Measurements from ENCODE around the gene RABGAP1. TPM values are rescaled to one million over a fixed set of nuclear protein-coding genes. Genes with fewer than 3 reads are reported as not detected.

The RABGAP1 gene
- polyA plus RNA-seq, 1 donor from 2014 or later = 67.8 TPM

DNA sequence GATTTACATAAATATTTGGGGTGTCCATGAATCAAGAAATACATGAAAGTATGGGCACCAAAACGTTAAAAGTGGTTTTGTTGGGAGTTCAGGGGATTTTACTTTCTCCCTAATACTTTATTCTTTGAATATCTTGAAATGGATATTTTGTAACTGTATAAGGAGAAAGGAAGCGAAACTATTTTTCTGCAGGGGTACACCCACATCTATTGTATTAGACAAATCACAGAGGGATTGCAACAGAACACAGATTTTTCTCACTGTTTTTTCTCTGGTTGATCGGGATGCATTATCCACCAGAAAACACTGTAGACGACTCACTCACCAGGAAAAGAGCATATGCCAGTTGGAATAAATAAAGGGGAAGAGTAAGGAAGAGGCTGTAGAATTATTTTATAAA, 1.2 kb upstream of the RABGAP1 start:
- no peaks in the 10 kb centered on the region for H3K9me3 ChIP-seq (ENCODE audit: low read length)
- H3F3A ChIP-seq (ENCODE audit: insufficient read depth, low read length, poor library complexity, severe bottlenecking) = no peaks in the 10 kb centered on the region
- H3K4me2 ChIP-seq (ENCODE audit: low read length) = no peak overlapping the region
- no peak overlapping the region for H3K9ac ChIP-seq (ENCODE audit: low read length)
- no peaks in the 10 kb centered on the region for H3K36me3 ChIP-seq (ENCODE audit: insufficient read depth, low read length)
- no peaks in the 10 kb centered on the region for H3K9me2 ChIP-seq (ENCODE audit: insufficient read depth, low read length)
- no peaks in the 10 kb centered on the region for H4K20me1 ChIP-seq (ENCODE audit: insufficient read depth)
- H3K4me3 ChIP-seq (ENCODE audit: low read length) = no peak overlapping the region
- TF ChIP-seq, protein P1, sequence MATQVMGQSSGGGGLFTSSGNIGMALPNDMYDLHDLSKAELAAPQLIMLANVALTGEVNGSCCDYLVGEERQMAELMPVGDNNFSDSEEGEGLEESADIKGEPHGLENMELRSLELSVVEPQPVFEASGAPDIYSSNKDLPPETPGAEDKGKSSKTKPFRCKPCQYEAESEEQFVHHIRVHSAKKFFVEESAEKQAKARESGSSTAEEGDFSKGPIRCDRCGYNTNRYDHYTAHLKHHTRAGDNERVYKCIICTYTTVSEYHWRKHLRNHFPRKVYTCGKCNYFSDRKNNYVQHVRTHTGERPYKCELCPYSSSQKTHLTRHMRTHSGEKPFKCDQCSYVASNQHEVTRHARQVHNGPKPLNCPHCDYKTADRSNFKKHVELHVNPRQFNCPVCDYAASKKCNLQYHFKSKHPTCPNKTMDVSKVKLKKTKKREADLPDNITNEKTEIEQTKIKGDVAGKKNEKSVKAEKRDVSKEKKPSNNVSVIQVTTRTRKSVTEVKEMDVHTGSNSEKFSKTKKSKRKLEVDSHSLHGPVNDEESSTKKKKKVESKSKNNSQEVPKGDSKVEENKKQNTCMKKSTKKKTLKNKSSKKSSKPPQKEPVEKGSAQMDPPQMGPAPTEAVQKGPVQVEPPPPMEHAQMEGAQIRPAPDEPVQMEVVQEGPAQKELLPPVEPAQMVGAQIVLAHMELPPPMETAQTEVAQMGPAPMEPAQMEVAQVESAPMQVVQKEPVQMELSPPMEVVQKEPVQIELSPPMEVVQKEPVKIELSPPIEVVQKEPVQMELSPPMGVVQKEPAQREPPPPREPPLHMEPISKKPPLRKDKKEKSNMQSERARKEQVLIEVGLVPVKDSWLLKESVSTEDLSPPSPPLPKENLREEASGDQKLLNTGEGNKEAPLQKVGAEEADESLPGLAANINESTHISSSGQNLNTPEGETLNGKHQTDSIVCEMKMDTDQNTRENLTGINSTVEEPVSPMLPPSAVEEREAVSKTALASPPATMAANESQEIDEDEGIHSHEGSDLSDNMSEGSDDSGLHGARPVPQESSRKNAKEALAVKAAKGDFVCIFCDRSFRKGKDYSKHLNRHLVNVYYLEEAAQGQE (IDR thresholded peaks at IDR 0.05; ENCODE audit: borderline replicate concordance) = no peak
- no peak for TF ChIP-seq RAD21 (conservative IDR thresholded peaks at IDR 0.05)
- TF ChIP-seq SMC3 (conservative IDR thresholded peaks at IDR 0.05; ENCODE audit: poor library complexity) = no peak
- TF ChIP-seq TAF1 (IDR thresholded peaks at IDR 0.05; ENCODE audit: low read depth) = no peak
- TF ChIP-seq MXI1 (conservative IDR thresholded peaks at IDR 0.05; ENCODE audit: poor library complexity, severe bottlenecking) = no peak
- TF ChIP-seq POLR2AphosphoS5 (IDR thresholded peaks at IDR 0.05) = no peak
- TF ChIP-seq EZH2 (IDR thresholded peaks at IDR 0.05; ENCODE audit: borderline replicate concordance, insufficient read depth, low read length, poor library complexity, severe bottlenecking) = no peak
- no peak for TF ChIP-seq EP300 (conservative IDR thresholded peaks at IDR 0.05; ENCODE audit: poor library complexity, severe bottlenecking)
- TF ChIP-seq, protein P2, sequence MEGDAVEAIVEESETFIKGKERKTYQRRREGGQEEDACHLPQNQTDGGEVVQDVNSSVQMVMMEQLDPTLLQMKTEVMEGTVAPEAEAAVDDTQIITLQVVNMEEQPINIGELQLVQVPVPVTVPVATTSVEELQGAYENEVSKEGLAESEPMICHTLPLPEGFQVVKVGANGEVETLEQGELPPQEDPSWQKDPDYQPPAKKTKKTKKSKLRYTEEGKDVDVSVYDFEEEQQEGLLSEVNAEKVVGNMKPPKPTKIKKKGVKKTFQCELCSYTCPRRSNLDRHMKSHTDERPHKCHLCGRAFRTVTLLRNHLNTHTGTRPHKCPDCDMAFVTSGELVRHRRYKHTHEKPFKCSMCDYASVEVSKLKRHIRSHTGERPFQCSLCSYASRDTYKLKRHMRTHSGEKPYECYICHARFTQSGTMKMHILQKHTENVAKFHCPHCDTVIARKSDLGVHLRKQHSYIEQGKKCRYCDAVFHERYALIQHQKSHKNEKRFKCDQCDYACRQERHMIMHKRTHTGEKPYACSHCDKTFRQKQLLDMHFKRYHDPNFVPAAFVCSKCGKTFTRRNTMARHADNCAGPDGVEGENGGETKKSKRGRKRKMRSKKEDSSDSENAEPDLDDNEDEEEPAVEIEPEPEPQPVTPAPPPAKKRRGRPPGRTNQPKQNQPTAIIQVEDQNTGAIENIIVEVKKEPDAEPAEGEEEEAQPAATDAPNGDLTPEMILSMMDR (IDR thresholded peaks at IDR 0.05; ENCODE audit: poor library complexity, severe bottlenecking) = no peak
- H3K27me3 ChIP-seq (ENCODE audit: insufficient read depth, low read depth, low read length) = no peaks in the 10 kb centered on the region
- peaks cover 47% of the 10 kb centered on the region for H3K79me2 ChIP-seq (replicated peaks; ENCODE audit: insufficient read depth, low read length)
- H3K27ac ChIP-seq (ENCODE audit: low read length) = no peak overlapping the region
- no peak overlapping the region for H2AFZ ChIP-seq (ENCODE audit: low read depth, low read length)

DNA sequence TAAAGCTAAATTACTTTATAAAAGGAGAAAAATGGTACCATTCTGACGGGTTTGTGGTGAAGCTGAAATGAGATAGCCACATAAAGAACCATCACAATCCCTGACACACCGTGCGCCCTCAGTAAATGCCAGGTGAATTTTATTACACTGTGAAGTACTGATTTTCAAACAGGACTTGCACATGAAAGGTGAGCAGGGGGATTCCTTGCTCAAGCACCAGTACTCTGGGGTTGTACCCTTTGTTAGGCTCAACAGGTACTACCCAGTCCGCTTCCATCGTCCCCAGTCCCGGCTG, 419 bp upstream of the RABGAP1 start:
- TF ChIP-seq, protein P1 (IDR thresholded peaks at IDR 0.05; ENCODE audit: borderline replicate concordance) = no peak
- TF ChIP-seq SMC3 (conservative IDR thresholded peaks at IDR 0.05; ENCODE audit: poor library complexity) (no peak), TAF1 (IDR thresholded peaks at IDR 0.05; ENCODE audit: low read depth) (no peak), EZH2 (IDR thresholded peaks at IDR 0.05; ENCODE audit: borderline replicate concordance, insufficient read depth, low read length, poor library complexity, severe bottlenecking) (no peak), RAD21 (conservative IDR thresholded peaks at IDR 0.05) (no peak), POLR2AphosphoS5 (IDR thresholded peaks at IDR 0.05) (no peak), EP300 (conservative IDR thresholded peaks at IDR 0.05; ENCODE audit: poor library complexity, severe bottlenecking) (no peak), MXI1 (conservative IDR thresholded peaks at IDR 0.05; ENCODE audit: poor library complexity, severe bottlenecking) (no peak)
- TF ChIP-seq, protein P2 (IDR thresholded peaks at IDR 0.05; ENCODE audit: poor library complexity, severe bottlenecking) = no peak
- Histone ChIP-seq H3K79me2 (replicated peaks; ENCODE audit: insufficient read depth, low read length) (peaks cover 49% of the 10 kb centered on the region), H2AFZ (ENCODE audit: low read depth, low read length) (peak overlapping the region; percentile 96), H3K9me3 (ENCODE audit: low read length) (no peaks in the 10 kb centered on the region), H3K36me3 (ENCODE audit: insufficient read depth, low read length) (no peaks in the 10 kb centered on the region), H3K27me3 (ENCODE audit: insufficient read depth, low read depth, low read length) (no peaks in the 10 kb centered on the region), H4K20me1 (ENCODE audit: insufficient read depth) (no peaks in the 10 kb centered on the region), H3K9me2 (ENCODE audit: insufficient read depth, low read length) (no peaks in the 10 kb centered on the region), H3F3A (ENCODE audit: insufficient read depth, low read length, poor library complexity, severe bottlenecking) (no peaks in the 10 kb centered on the region), H3K9ac (ENCODE audit: low read length) (peak overlapping the region; percentile 63), H3K4me3 (ENCODE audit: low read length) (peak overlapping the region; percentile 72), H3K27ac (ENCODE audit: low read length) (peak overlapping the region; percentile 62), H3K4me2 (ENCODE audit: low read length) (peak overlapping the region; percentile 54)

All from neural cell (in vitro differentiated cells).